GM19328 (cell line): ENCODE results near the gene PTGDR.

Experiments used
- ATAC-seq: cut with Tn5 transposase; IDR thresholded peaks from one replicate; pipeline ENCODE4 v1.9.1; 2021; ENCODE audit warnings: mild to moderate bottlenecking, moderate library complexity; ENCODE audit not compliant: unreplicated experiment

The PTGDR gene, protein sequence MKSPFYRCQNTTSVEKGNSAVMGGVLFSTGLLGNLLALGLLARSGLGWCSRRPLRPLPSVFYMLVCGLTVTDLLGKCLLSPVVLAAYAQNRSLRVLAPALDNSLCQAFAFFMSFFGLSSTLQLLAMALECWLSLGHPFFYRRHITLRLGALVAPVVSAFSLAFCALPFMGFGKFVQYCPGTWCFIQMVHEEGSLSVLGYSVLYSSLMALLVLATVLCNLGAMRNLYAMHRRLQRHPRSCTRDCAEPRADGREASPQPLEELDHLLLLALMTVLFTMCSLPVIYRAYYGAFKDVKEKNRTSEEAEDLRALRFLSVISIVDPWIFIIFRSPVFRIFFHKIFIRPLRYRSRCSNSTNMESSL

DNA sequence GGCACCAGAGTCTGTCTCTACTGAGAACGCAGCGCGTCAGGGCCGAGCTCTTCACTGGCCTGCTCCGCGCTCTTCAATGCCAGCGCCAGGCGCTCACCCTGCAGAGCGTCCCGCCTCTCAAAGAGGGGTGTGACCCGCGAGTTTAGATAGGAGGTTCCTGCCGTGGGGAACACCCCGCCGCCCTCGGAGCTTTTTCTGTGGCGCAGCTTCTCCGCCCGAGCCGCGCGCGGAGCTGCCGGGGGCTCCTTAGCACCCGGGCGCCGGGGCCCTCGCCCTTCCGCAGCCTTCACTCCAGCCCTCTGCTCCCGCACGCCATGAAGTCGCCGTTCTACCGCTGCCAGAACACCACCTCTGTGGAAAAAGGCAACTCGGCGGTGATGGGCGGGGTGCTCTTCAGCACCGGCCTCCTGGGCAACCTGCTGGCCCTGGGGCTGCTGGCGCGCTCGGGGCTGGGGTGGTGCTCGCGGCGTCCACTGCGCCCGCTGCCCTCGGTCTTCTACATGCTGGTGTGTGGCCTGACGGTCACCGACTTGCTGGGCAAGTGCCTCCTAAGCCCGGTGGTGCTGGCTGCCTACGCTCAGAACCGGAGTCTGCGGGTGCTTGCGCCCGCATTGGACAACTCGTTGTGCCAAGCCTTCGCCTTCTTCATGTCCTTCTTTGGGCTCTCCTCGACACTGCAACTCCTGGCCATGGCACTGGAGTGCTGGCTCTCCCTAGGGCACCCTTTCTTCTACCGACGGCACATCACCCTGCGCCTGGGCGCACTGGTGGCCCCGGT, at the start of gene PTGDR:
PTGDR (plus strand) TSS at position 198 of the 778 bp plus-strand sequence; CDS start at position 315, 117 bp downstream.
- no peak for ATAC-seq

DNA sequence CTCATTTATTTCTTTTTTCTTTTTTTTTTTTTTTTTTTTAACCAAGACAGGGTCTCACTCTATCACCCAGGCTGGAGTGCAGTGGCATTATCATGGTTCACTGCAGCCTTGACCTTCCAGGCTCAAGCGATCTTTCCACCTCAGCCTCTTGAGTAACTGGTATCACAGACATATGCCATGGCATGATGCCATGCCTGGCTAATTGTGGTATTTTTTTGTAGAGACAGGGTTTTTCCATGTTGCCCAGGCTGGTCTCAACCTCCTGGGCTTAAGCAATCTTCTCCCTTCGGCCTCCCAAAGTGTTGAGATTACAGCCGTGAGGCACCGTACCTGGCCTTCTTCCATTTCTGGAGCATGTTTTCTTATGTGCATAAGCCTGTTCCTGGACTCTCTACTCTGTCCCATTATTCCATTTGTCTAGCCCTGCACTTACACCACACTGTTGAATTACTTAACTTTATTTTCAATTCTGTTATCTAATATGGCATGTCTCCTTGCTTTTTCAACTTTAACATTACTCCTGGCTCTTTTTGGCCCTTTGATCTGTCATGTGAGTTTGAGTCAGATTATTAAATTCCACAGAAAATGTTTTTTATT, 47.9 kb upstream of the PTGDR start:
- no peak for ATAC-seq

DNA sequence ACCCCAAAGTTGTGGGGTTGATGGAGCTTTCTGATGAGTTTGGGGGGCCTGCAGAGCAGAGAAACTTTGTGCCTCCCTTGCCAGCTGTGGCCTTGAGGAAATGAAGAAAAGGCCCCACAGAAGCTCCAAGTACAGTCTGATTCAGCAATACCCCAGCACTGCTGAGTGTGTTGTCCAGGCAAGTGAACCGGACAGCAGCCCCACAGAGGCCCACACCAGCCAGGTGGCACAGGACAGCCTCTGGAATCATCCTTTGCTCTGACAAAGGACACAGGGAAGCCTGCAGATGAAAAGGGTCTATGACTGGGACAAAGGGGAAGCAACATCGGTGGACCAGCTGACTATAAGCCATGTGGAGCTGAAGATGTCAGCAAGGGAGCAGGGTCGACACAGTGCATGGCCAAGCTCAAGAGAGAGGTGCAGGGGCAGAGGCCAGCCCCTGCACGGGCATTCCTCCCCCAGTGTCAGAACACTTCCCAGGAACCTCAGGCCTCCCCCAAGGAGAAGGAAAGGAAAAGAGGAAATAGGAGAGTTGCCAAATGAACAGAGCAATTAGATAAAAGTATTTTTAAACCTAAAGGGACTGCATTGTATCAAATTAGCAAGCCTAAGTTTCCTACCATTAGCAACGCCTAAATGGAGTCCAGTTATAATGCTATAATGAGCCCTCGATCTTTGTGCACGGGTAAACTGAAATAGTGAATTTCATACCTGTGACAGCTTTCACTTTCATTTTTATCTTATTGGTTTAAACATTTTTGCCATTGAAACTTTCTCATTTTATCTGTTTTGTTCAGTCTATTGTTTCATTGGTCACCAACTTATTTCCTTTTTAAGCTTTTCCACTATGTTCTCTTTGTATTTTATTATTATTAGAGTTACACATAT, 46.3 kb upstream of the PTGDR start:
- ATAC-seq, result no peak

DNA sequence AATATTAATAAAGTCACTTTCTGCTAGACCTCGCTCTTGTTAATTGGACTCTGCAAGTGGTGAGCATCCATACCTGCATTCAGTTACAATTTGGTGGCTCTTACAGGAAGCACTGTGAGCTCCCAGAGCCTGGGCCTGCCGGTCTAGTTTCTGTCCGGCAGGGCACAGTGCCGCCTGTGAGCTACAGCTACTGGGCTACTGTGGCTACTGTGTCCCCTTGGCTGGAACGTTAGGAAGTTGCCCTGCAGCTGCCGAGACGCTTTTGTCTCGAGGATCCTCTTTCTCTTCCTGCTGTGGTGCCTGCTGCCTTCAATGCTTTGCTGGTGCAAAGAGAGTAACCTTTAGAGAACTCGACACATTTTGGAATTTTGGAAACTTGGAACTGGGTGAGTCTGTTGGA, 44.6 kb upstream of the PTGDR start:
- ATAC-seq, result no peak

DNA sequence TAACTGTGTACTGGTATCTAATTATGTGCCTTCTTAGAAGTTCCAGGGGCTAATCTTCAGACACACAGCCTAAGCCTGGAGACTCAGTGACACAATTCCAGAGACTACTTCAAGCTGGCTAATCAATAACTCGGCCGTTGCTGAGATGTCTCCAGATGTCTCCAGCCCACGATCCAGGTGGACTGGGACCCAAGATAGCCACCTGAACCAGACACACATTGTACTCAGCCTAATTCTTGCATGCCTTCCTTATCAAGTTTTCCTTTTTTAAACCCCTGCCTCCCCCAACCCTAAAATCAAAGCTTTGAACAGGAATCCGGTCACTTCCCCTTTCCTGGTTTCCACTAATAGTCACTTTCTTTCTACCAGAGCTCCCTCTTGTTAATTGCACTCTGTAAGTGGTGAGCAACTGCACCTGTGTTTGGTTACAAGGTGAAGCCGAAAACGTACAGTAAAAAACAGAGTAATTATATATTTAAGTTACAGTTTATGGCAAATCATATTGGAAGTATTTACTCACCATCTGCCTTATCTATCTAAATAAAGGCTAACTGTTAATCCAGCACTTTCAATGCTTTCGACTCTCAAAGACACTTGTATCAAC, 39.8 kb upstream of the PTGDR start:
- no peak for ATAC-seq

DNA sequence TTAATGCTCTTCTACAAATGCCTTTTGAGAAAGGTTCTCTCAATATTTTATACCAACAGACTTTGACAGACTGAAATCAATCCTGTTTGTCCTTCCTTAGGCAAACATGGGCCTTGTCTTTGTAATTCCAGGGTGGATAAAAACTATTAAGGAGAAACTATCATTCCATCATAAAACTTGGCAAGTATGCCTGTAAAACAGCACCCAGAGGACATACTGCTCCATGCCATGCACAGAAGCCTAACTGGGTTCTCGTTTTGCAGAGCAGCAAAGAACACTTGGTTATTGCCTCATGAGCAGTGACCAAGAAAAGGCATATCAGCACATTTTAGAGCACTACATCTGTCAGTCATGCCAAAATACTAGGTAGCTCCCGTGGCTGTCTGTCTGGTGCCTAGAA, 33.8 kb upstream of the PTGDR start:
- ATAC-seq, result no peak

DNA sequence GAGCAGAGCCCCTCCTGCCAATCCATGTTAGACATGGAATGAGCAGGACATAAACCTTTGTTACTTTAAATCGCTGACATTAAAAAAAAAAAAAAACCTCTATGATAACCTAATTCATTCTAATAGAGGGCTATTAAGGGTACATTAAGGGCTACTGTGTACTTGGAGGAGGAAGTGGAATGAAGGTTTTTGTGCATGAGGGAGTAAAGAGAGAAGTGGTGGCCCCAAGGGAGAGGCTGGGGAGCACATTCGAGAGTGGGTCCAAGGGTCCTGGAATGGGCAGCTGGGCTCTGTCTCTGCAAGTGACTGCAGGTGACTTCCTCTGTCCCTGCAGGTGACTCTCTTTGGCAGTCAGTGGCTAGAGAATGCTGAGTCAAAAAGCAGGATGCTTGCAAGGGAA, 32.1 kb upstream of the PTGDR start:
- ATAC-seq, result no peak

DNA sequence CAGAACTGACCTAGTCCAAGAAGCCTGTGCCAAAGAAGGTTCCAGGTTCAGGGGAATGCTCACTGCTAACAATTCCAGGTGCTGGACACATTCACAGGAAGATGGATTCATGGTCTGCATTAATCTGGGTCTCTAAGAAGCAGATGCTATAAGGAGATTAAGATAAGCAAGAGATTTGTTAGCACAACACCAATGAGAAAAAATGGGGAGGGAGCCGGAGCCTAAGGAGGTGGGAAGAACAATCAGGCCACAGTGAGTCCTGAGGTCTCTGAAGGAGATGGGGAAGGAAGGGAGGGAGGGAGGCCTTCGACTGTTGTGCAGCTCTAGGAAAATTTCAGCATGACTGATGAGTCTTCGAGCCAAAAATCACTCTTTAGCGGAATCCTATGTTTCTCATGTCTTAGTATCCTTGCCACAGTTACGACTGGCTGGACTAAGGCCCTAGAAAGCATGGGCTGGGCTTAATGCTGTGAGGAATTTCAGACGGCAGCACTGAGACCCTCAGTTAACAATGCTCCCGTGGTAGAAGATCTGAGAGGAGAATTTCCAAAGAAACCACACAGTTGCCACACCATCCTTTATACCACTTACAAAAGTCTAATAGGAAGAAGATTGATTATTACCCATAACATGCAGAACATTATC, 31.5 kb upstream of the PTGDR start:
- ATAC-seq, result no peak

DNA sequence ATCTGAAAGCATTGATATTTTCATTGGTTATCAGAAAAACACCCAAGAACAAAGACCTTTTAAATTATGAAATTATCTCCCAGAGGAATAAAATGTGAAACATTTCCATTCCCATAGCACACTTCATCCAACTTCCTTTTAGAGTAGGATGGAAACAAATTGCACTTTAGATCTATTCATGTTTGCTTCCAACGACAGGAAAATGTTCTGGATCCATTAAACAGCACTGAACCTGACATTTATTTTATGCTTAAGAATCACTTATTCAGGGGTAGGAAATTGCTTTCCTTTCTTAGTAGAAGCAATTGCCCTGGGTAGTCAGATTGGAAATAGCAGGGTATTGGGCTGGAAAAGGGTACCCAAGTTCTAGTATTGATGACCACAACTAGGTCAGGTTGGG, 28.8 kb upstream of the PTGDR start:
- ATAC-seq, result no peak

DNA sequence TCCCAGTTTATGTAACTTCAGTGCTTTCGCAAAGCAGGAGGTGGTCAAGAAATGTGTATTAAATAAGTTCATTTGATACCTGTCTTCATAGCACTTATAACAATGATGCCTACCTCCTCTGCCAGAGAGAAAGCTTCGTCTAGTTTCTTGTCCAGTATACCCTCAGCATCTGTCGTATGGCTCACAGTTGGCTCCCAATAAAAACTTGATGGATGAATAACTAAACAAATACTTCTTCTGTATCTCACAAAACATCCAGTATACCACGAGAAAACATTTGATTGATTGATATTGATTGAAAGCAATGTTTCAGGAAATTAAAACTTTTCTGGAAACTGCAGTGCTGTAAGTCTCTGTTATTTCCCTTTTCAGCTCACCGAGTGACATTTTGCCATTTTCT, 26.9 kb upstream of the PTGDR start:
- ATAC-seq, result no peak

DNA sequence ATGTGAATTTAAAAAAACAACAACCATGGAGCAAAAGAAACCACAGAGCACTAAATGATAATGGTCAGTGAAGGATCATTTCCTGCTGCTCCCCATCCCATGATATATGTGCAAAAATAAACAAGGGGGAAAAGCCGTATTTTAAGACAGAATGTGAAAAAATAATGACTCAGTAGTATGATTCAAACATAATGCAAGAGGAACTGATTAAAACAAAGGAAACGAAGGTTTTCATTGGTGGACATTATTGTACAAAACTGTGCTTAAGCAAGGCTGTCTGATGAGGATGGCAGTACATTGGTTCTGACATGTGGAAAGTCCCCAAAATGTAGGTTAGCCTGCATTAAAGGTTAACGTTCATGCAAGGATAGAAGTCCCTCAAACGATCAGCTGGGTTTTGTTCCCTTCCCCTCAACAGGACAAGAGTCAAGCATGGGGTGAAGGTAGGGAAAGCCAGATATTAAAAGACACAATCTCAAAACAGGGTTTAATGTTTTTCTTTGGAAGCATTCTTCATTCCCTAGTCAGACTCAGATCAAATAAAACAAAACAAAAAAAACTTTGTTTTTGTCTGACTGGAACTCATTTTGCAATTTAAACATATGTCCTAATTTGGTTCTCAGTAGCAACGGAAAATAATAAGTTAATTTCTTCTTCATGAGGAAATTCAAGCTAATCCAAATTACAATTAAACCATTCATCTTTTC, 26.3 kb upstream of the PTGDR start:
- no peak for ATAC-seq

DNA sequence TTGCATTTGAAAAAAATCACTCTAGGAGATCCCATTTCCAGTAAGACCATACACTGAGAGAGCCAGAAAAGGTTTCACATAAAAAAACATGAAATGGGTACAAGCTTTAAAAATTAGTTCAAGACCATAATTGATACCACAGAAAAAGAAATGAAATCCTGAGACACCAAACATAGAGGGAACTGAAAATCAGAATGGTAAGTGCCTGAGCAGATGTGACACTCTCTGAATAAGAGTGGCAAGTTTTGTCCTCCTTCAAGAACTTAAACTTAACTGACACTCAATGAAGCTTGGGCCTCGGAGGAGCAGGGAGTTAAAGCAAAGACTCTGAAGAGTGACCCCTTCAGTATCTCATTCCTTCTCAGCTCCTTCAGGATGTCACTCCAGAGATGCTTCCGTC, 23.2 kb upstream of the PTGDR start:
- no peak for ATAC-seq

DNA sequence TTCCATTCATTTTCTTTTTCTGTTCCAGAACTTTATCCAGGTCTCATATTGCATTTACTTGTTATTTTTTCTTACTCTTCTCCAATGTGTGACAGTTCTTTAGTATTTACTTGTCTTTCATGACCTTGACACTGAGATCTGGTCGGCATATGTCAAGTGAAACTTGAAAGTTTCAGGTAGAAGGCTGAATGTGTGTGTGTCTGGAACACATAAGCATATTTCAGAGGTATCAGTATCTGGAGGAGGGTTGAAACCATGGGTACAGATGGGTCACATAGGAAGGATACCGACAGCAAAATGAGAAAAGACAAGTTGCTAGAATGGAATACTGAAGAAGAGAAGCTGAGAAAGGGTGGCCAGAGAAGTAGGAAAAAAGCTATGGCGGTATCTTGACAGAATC, 22.5 kb upstream of the PTGDR start:
- peak; percentile 59 for ATAC-seq

DNA sequence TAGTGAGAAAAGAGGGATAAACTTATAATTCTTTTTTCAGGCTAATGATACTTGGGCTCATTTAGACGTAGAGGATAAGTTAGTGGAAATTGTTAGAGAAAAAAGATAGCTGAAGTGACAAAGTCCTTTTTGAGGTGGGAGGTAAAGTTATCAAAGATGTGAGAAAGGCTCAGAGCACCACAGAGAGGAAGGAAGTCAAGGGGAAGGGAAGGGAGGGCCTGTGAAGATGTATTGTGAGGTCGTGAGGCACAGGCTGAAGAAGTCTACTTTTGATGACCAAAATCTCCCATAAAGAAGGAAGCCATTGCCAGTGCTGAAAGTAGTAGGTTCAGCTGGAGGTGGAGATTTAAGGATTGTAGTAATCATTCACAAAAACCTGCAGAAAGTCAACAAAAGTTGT, 19.4 kb upstream of the PTGDR start:
- ATAC-seq, result no peak

DNA sequence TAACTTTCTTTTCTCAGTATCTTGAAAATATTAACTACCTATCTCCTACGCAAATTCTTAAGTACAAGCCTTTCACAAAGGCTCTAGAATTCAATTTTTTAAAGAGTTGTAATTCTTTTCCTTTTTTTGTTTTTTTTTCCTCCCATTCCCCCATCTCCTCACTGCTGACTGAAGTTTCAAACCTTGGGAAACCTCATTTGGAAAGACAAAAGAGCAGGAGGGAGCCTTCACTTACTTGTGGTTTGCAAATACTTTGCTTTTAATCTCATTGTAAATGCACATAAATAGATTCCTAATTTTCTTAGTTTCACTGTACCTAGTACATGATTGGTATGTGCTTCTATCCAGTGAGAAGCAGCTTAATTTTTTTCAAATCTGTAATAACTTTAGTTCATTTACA, 15.8 kb upstream of the PTGDR start:
- ATAC-seq, result no peak

DNA sequence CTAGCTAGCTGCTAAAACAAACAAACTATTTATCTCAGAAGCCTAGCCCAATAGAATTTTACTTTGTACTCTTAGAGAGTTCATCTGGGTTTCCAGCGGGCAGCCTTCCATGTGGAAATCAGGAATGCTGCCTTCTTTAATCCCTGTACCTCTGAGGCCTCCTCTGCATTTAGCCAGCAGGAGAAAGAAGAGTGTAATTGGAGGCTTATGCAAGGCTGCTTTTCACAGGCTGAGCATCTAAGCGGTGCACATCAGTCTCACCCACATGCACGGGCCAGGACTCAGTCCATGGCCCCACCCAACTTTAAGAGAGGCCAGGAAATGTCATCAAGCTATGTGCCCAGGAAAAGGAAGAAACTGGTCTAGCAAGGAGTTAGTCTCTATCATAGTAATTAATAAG, 14.0 kb upstream of the PTGDR start:
- ATAC-seq, result no peak

DNA sequence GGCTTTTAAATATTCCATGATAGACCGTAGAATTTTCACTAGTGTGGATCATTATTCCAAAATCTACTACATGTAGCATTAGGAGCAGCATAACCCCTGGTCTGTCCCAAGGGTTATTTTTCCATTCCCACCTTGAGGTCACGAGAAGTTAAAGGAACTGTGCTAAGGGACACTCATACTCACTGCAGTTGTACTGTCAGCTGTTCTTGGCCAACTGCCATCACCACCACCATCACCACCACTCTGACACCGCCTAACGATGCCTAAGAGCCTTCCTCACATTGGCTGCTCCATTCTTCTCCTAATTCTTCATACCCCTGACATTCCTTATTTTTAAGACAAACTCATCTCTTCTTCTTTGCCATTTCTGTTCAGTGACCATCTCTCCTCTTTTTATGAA, 13.4 kb upstream of the PTGDR start:
- ATAC-seq, result no peak

DNA sequence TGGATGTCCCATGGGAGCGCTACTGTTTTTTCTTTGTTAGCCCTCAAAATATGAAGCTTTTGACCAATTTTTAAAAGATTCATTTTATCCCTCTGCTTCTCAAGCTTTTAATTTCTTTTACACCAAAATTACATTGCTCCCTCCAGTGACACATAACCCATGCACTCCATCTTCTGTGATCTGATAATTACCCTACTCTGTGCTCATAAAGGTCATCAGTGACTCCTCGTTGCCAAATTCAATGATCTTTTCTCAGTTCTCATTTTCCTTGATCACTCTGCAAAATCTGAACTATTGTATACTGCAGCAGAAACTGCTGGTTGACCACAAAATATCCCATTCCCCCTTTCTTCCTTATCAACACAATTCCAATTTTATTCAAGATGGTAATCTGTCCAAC, 8.7 kb upstream of the PTGDR start:
- ATAC-seq, result no peak

DNA sequence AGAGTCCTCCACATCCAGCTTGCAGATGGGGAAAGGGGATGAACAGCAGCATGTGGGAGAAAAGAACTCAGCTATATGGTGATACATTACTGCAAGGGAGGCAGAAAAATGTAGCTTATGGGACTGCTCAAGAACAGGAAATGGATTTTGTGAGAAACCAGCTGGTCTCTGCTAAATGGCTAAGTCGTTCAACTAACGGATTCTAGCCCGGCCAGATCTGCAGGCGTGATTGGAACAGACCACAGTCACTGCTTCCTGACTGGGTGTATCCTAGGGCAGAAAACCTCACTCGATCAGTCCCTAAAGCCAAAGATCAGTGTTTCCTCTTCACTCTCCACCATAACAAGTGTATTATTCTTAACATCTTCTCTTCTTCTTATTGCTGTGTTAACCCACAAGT, 8.1 kb upstream of the PTGDR start:
- no peak for ATAC-seq

DNA sequence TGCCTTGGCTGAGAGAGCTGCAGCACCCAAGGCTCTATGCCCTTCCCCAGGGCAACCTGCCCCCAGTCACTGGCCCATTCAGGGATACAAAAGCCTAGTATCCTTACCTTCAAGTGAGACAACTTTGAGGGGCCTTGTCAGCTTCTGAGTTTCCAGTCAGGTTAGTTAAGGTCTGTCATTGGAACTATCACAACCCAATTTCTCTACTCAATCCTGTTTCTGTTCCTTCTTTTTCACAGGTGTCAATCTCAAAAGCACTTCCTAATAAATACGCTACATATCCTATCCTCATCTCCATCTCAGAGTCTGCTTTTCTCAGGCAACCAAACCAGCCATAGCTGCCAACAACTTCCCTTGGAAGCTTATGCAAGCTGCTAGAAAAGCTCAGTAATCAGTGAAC, 4.9 kb upstream of the PTGDR start:
- ATAC-seq, result no peak
